ENCODE measurements around the gene KLHL6.
"Not testable (repeated sequence)": the region's sequence is repeated elsewhere in the genome, so short reads cannot be mapped to it uniquely, and the experiment has no call there.

Gene KLHL6

DNA sequence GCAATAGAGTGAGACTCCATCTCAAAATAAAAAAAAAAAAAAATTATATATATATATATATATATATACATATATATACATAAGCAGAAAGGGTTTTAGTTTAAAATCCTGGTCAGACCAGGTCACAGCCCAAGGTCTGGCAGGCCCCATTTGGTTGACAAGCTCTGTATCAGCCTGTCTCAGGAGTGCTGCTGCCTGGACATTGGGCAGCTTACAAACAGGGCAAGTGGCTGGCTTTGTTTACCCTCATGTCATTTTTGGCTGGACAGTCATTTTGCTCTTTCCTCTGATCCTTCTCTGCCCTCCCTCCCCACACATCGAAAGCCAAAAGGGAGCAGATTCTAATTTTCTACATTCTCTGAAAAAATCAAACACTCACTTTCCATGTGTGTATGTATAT is 26.7 kb upstream of the KLHL6 start:
- no peaks in the 10 kb centered on the region for H3K9me3 ChIP-seq (ENCODE audit: control insufficient read depth, insufficient read depth, low read length)
- no peaks in the 10 kb centered on the region for H3K27me3 ChIP-seq (ENCODE audit: control insufficient read depth, insufficient read depth, low read length)
- H3K4me1 ChIP-seq (ENCODE audit: control insufficient read depth, insufficient read depth, low read length) = peaks cover 10% of the 10 kb centered on the region
- no peaks in the 10 kb centered on the region for H3K36me3 ChIP-seq (ENCODE audit: control insufficient read depth, insufficient read depth, low read length)
- H3K9ac ChIP-seq (ENCODE audit: low read depth, low read length) = no peak overlapping the region
- H3K4me3 ChIP-seq (ENCODE audit: low read depth, low read length) = no peak overlapping the region

DNA sequence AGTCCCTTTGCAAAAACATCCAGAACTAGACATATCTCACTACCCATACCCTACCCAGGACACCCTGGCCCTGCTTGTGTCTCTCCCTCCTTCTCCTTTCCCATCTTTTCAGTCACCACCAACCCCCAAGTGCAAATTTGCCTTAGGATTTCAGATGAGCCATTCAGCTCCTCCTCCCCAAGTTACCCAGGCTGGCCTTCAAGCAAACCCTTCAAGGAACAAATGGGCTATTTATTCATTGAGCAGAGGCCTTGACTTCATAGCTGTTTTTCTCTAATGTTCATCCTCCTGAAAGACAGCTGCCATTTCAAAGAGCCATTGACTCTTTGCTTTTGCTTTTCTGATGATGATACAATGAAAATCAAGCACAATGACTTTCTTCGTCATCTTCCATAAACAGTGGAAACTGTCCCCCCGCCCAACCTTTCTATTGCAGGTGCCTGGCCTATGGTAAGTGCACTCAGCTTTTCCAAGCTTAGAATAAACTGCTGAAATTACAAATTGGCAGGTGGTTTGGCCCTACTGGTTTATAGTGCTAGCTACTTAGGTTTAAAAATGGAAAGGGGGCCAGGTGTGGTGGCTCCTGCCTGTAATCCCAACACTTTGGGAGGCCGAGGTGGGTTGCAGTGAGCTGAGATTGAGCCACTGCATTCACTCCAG is 26.1 kb upstream of the KLHL6 start:
- Histone ChIP-seq H3K4me1 (ENCODE audit: control insufficient read depth, insufficient read depth, low read length) (peaks cover 10% of the 10 kb centered on the region), H3K36me3 (ENCODE audit: control insufficient read depth, insufficient read depth, low read length) (no peaks in the 10 kb centered on the region), H3K9me3 (ENCODE audit: control insufficient read depth, insufficient read depth, low read length) (no peaks in the 10 kb centered on the region), H3K9ac (ENCODE audit: low read depth, low read length) (no peak overlapping the region), H3K4me3 (ENCODE audit: low read depth, low read length) (no peak overlapping the region), H3K27me3 (ENCODE audit: control insufficient read depth, insufficient read depth, low read length) (no peaks in the 10 kb centered on the region)

DNA sequence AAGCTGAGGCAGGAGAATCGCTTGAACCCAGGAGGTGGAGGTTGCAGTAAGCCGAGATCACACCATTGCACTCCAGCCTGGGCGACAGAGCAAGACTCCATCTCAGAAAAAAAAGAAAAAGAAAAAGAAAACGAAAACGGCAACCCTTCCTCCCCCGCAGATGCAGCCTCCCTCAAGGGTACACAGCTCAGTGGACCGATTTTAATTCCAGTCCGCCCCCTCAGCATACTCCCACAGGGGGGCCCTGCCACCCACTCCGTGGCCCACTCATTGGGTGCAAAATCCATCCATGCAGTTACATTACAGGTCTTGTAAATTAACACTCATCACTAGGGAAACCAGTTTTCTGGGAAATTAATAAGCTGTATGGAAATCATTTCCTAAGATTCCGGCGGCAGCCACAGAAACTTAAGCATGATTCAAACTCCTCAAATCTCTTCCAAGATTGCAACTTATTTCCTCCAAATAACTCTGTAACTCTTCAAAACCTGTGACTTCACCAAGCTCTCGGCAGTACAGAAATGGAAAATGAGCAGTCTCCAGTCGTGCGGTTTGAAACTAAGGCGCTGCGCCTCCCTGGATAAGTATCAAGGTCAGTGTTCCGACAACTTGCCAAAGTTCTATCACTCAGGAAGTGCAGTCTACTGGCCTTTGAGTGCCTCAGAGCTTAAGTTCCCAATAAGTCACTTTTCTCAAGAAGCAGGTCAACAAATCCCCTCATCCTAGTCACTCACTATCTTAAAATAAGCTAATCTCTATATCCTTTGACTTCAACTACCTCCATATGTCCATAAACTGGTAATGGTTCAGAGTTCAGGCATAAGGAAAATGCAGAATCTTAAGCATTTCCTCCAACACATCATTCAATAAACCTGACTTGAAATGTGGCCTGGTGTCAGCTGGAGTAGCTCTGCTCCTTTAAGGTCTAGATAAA is 24.7 kb upstream of the KLHL6 start:
- H3K9me3 ChIP-seq (ENCODE audit: control insufficient read depth, insufficient read depth, low read length) = no peaks in the 10 kb centered on the region
- H3K4me3 ChIP-seq (ENCODE audit: low read depth, low read length) = no peak overlapping the region
- H3K27me3 ChIP-seq (ENCODE audit: control insufficient read depth, insufficient read depth, low read length) = no peaks in the 10 kb centered on the region
- peaks cover 13% of the 10 kb centered on the region for H3K4me1 ChIP-seq (ENCODE audit: control insufficient read depth, insufficient read depth, low read length)
- H3K36me3 ChIP-seq (ENCODE audit: control insufficient read depth, insufficient read depth, low read length) = no peaks in the 10 kb centered on the region
- H3K9ac ChIP-seq (ENCODE audit: low read depth, low read length) = no peak overlapping the region

DNA sequence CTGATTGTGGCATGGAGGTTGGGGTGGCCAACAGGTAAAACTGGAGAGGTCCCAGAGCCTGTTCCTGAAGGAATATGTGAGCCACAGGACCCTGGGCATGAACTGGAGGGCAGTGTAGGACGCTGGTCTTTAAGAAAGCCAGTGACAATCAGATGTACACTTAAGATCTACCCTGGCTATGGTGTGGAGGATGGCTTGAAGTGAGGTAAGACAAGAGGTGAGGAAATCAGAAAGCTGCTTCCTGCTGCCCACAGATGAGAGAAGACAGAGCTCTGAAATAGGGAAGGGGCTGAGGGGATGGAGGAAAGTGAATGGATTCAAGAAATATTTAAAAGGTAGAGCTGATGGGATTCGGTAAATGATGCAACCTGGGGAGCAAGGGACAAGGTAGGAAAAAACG is 22.7 kb upstream of the KLHL6 start:
- no peak overlapping the region for H3K9ac ChIP-seq (ENCODE audit: low read depth, low read length)

DNA sequence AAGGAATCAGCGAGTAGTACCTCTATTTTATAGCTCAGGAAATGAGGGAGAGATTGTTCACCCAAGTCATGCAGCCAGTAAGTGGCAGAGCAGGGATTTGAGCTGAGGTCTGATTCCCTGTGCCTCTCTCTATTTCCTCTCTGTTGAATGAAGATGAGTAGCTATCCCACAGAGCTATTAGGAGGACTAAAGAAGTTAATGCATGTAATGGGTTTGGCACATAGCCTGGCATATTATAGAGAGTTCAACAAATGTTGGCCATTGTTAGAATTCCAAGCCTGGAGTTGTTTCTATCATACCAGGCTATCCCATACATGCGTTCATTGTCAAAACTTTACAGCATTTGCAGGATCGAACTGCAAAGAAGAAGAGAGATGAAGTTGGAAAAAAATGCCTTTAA is 21.8 kb upstream of the KLHL6 start:
- H3K4me1 ChIP-seq (ENCODE audit: control insufficient read depth, insufficient read depth, low read length) = peaks cover 3% of the 10 kb centered on the region

More for the DNA sequence above, 22.7 kb upstream of the KLHL6 start:
- no peaks in the 10 kb centered on the region for H3K9me3 ChIP-seq (ENCODE audit: control insufficient read depth, insufficient read depth, low read length)
- H3K4me1 ChIP-seq (ENCODE audit: control insufficient read depth, insufficient read depth, low read length) = peaks cover 3% of the 10 kb centered on the region
- no peak overlapping the region for H3K4me3 ChIP-seq (ENCODE audit: low read depth, low read length)
- no peaks in the 10 kb centered on the region for H3K36me3 ChIP-seq (ENCODE audit: control insufficient read depth, insufficient read depth, low read length)
- no peaks in the 10 kb centered on the region for H3K27me3 ChIP-seq (ENCODE audit: control insufficient read depth, insufficient read depth, low read length)

DNA sequence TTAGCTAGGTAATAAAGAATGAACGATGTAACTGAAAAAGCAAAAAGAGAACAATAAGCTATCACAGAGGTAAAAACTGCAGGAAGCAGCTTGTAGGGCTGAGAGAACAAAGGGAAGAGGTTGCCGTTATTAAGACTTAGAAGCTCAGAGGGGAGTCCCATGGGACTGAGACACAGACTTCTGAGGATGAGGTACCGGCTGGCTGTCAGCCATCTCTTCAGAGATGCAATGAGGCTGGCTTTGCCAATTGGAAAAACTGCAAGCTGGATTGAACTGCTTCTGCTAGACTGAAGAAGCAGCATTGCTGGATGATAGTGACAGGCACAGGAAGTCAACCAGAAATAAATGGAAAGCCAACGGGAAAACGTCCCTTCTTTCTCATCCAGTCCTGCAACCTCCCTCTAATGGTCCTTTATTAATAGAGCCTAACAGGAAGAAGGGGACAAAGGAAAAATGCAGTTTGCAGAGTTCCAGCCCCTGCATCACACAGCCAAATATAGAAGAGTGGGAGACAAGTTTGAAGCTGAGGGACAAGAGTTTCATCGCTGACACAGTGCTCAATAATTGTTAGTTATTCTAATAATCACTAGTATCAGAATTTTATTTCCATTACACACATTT is 21.1 kb upstream of the KLHL6 start:
- Histone ChIP-seq H3K9ac (ENCODE audit: low read depth, low read length) (no peak overlapping the region), H3K4me3 (ENCODE audit: low read depth, low read length) (no peak overlapping the region), H3K36me3 (ENCODE audit: control insufficient read depth, insufficient read depth, low read length) (no peaks in the 10 kb centered on the region), H3K27me3 (ENCODE audit: control insufficient read depth, insufficient read depth, low read length) (no peaks in the 10 kb centered on the region), H3K4me1 (ENCODE audit: control insufficient read depth, insufficient read depth, low read length) (peaks cover 3% of the 10 kb centered on the region), H3K9me3 (ENCODE audit: control insufficient read depth, insufficient read depth, low read length) (no peaks in the 10 kb centered on the region)

More for the DNA sequence above, 21.8 kb upstream of the KLHL6 start:
- Histone ChIP-seq H3K4me3 (ENCODE audit: low read depth, low read length) (no peak overlapping the region), H3K9ac (ENCODE audit: low read depth, low read length) (no peak overlapping the region), H3K27me3 (ENCODE audit: control insufficient read depth, insufficient read depth, low read length) (no peaks in the 10 kb centered on the region), H3K36me3 (ENCODE audit: control insufficient read depth, insufficient read depth, low read length) (no peaks in the 10 kb centered on the region), H3K9me3 (ENCODE audit: control insufficient read depth, insufficient read depth, low read length) (no peaks in the 10 kb centered on the region)

DNA sequence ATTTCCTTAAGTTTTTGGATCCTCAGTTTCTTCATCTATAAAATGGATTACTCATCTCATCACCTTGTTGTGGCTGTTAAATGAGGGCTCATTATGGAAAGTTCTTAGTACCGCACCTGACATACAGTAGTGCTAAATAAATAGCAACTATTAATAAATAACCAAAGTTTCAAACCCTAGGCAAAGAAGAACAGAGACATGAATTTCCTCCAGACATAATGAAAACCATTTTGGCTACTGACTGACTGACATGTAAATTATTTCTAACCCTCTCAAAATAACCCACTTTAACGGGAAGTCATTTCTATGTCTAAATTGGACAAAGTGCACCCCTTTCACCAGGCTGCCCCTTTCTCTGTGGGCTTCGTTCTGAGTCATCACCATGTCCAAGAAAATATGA is 17.4 kb upstream of the KLHL6 start:
- no peak overlapping the region for H3K4me3 ChIP-seq (ENCODE audit: low read depth, low read length)
- H3K36me3 ChIP-seq (ENCODE audit: control insufficient read depth, insufficient read depth, low read length) = no peaks in the 10 kb centered on the region
- H3K9ac ChIP-seq (ENCODE audit: low read depth, low read length) = no peak overlapping the region
- no peaks in the 10 kb centered on the region for H3K9me3 ChIP-seq (ENCODE audit: control insufficient read depth, insufficient read depth, low read length)
- no peaks in the 10 kb centered on the region for H3K27me3 ChIP-seq (ENCODE audit: control insufficient read depth, insufficient read depth, low read length)
- H3K4me1 ChIP-seq (ENCODE audit: control insufficient read depth, insufficient read depth, low read length) = peaks cover 3% of the 10 kb centered on the region

DNA sequence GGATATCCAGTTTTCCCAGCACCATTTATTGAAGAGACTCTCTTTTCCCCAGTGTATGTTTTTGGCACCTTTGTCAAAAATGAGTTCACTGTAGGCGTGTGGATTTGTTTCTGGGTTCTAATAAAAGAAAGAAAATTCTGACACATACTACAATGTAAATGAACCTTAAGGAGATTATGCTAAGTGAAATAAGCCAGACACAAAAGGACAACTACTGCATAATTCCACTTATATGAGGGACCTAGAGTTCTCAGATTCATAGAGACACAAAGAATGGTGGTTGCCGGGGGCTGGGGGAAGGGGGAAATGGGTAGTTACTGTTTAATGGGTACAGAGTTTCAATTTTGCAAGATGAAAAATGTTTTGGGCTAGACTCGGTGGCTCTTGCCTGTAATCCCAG is 14.7 kb upstream of the KLHL6 start:
- H3K36me3 ChIP-seq (ENCODE audit: control insufficient read depth, insufficient read depth, low read length); H3K27me3 ChIP-seq (ENCODE audit: control insufficient read depth, insufficient read depth, low read length); H3K4me3 ChIP-seq (ENCODE audit: low read depth, low read length); H3K9ac ChIP-seq (ENCODE audit: low read depth, low read length); H3K4me1 ChIP-seq (ENCODE audit: control insufficient read depth, insufficient read depth, low read length); H3K9me3 ChIP-seq (ENCODE audit: control insufficient read depth, insufficient read depth, low read length): not testable (repeated sequence)

DNA sequence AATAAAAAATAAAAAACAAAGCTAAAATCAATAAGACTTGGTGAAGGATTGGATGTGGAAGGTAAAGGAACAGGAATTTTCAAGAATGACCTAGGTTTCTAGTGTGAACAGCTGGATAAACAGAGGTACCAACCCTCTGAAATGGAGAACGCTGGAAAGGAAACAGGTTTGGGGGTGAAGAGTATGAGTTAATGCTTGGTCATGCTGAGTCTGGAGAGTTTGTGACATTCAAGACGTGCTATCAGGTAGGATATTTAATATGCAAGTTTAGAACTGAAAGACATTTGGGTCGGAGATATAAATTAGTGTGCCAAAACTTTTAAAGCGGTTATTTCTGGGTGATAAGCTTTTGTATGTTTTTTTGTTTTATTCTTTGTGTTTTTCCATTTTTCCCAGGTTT is 11.4 kb upstream of the KLHL6 start:
- Histone ChIP-seq H3K27me3 (ENCODE audit: control insufficient read depth, insufficient read depth, low read length) (no peaks in the 10 kb centered on the region), H3K36me3 (ENCODE audit: control insufficient read depth, insufficient read depth, low read length) (no peaks in the 10 kb centered on the region), H3K9me3 (ENCODE audit: control insufficient read depth, insufficient read depth, low read length) (no peaks in the 10 kb centered on the region), H3K4me1 (ENCODE audit: control insufficient read depth, insufficient read depth, low read length) (peaks cover 5% of the 10 kb centered on the region), H3K9ac (ENCODE audit: low read depth, low read length) (no peak overlapping the region), H3K4me3 (ENCODE audit: low read depth, low read length) (no peak overlapping the region)

DNA sequence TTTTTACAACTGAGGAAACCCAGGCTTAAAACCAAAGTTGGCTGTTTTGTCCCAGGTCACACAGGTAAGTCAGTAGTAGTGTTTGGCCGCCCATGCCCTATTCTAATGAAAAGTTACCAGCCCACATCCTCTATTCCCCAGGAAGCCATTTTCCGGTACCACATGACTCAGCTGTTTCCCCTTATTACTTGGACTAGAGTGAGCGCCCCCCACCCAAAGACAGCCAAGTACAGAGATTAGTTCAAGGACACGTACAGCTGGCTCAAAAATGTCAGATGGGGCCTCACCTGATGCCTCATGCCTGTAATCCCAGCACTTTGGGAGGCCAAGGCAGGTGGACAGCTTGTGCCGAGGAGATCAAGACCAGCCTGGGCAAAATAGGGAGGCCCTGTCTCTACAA is 8.5 kb upstream of the KLHL6 start:
- Histone ChIP-seq H3K36me3 (ENCODE audit: control insufficient read depth, insufficient read depth, low read length) (no peaks in the 10 kb centered on the region), H3K4me1 (ENCODE audit: control insufficient read depth, insufficient read depth, low read length) (peaks cover 5% of the 10 kb centered on the region), H3K27me3 (ENCODE audit: control insufficient read depth, insufficient read depth, low read length) (no peaks in the 10 kb centered on the region), H3K9me3 (ENCODE audit: control insufficient read depth, insufficient read depth, low read length) (no peaks in the 10 kb centered on the region), H3K4me3 (ENCODE audit: low read depth, low read length) (no peak overlapping the region), H3K9ac (ENCODE audit: low read depth, low read length) (no peak overlapping the region)

DNA sequence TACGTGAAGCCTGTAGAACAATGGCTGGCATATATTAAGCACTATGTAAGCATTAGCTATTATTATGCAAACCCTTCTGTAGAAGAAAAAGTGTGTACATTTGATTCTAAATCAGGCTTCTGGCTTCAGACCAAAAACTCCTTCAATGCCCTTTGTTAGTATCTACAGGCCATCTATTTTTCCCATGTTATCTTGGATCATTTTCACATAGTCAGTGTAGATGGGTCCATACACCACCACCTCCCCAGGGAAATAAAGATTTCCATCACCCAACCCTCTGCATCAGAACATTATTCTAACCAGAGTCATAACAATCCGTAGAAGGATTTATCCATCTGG is 8.0 kb upstream of the KLHL6 start:
- Histone ChIP-seq H3K36me3 (ENCODE audit: control insufficient read depth, insufficient read depth, low read length) (no peaks in the 10 kb centered on the region), H3K4me3 (ENCODE audit: low read depth, low read length) (no peak overlapping the region), H3K4me1 (ENCODE audit: control insufficient read depth, insufficient read depth, low read length) (peaks cover 5% of the 10 kb centered on the region), H3K9me3 (ENCODE audit: control insufficient read depth, insufficient read depth, low read length) (no peaks in the 10 kb centered on the region), H3K9ac (ENCODE audit: low read depth, low read length) (no peak overlapping the region), H3K27me3 (ENCODE audit: control insufficient read depth, insufficient read depth, low read length) (no peaks in the 10 kb centered on the region)

DNA sequence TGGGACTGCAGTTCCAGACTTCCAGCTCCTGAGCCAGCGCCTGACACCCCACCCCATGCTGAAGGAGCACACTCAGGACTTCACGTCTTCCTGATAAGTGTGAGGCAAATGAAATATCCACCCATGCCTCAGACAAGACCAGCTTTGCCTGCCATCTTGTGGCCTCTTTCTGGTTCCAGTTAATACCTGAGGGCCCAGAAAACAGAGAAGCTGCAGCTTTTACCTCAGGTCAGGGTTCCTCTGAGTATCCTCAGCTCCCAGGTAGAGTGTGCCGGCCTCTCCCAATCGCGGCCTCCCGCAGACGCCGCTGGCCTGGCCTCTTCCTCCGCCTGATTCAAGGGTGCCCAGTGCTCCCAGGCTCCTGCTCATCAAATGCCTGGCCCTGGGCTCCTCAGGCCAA is 5.1 kb upstream of the KLHL6 start:
- Histone ChIP-seq H3K4me1 (ENCODE audit: control insufficient read depth, insufficient read depth, low read length) (peaks cover 5% of the 10 kb centered on the region), H3K27me3 (ENCODE audit: control insufficient read depth, insufficient read depth, low read length) (no peaks in the 10 kb centered on the region), H3K36me3 (ENCODE audit: control insufficient read depth, insufficient read depth, low read length) (no peaks in the 10 kb centered on the region), H3K9ac (ENCODE audit: low read depth, low read length) (no peak overlapping the region), H3K4me3 (ENCODE audit: low read depth, low read length) (no peak overlapping the region), H3K9me3 (ENCODE audit: control insufficient read depth, insufficient read depth, low read length) (no peaks in the 10 kb centered on the region)
